ENCODE measurements around the gene TAS2R30.

TAS2R30 gene

GRCh38 chr12:11134305-11134704, at the start of gene TAS2R30:
TSS of gene TAS2R30 (minus strand) at chr12:11134644. CDS start at chr12:11134244, 400 bp downstream.
- DNase-seq, result no peak

DNA sequence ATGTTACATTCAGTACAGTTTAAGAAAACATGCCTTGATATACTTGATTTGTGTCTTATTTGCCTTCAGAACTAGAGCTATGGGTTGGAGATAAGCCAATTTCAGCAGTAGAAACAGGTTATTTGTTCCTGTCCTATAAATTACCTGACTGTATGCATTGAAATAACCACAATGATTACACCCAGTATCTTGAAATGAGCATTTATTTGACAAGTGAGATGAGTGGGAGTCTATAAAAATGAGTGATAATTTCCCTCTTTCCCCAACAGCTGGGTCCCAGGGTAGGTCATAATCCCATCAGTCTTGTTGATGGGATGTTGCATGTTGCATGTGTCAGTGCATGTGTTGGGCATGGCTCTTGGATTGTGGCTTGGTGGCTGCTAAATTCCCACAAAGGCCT, 48.6 kb upstream of the TAS2R30 start:
- no peak for DNase-seq

DNA sequence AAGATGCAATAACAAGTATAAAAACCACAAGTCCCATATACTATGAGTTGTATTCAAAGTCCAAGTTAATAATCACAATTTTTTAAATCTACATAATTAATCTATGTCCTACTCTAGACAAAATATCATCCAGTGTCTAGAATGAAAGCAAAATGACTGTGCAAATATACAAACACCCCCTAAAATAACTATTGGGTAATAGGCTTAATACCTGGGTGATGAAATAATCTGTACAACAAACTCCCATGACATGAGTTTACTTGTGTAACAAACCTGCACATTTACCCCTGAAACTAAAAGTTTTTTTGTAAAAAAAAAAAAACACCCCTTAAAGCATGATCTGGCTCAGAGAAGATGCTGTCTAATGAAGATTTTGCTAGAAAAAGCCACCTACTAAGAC, 48.1 kb upstream of the TAS2R30 start:
- DNase-seq, result no peak

DNA sequence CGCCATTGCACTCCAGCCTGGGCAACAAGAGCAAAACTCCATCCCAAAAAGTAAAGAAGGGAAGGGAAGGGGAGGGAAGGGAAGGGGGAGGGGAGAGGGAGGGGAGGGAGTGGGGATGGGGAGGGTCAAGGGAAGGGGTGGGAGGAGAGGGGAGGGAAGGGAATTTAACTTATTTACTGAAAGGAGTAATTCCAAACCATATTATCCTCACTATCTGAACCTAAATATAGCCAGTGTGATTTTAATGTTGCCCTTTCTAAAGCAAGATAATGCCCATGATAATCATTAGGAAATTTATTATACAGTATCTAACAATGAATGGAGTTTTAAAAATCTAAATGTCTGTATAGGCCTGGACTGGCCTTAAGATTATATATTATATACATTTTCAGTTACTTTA, 43.8 kb upstream of the TAS2R30 start:
- no peak for DNase-seq

DNA sequence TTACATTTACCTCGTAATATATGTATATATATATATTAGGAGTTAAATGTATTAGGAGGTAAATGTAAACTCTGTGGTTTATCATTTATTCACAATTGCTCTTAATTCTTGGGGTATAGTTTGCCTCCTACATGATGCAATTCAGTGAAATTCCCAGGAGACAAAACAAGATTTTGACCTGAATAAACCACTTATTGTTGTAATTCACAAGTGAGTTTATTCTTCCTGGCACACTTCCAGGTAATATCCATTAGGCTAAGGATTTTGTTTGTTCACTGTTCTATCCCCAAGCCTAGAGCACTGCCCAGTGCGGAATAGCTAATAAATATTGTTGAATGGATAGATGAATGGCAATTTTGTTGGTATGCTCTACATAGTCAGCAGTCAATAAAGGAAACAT, 39.6 kb upstream of the TAS2R30 start:
- DNase-seq, result no peak

DNA sequence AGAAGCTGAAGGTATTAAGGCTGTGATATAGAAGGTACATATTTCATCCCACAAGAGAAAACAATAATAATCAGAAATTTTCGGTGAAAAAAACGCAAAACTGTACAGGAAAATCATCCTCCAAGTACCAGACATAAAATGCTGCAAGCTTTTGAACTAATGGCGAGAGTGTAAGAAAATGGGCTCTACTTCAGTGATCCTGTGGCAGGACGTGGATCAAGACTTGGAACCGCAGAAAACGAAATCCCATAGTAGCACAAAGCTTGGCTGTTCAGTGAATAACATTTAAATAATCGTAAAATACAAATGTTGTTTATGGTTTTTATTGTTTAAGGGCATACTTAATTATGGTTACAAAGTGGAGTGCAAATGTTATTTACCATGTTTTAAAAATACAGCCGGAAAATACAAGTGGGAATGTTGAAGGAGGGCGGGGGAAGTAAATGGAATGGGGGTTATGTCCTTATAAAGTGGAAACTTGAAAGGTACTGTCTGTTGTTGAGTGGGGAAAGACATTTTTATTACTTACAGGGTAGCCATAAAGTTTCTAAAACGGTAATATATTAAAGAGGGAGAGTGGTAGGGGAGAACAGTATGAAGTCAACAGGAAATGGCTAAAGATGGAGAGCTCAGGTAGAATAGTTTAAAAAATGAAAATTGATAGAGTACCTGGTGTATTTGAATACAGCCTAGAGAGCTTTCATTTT, 37.7 kb upstream of the TAS2R30 start:
- DNase-seq, result no peak

- peak; percentile 14 to 92 (median 82) for DNase-seq
Observed at GRCh38 chr12:11171145-11171968, 36.9 kb upstream of the TAS2R30 start, which contains the start of gene SMIM10L1. TSS of gene SMIM10L1 (plus strand) at chr12:11171194. CDS start at chr12:11171357, 163 bp downstream.

DNA sequence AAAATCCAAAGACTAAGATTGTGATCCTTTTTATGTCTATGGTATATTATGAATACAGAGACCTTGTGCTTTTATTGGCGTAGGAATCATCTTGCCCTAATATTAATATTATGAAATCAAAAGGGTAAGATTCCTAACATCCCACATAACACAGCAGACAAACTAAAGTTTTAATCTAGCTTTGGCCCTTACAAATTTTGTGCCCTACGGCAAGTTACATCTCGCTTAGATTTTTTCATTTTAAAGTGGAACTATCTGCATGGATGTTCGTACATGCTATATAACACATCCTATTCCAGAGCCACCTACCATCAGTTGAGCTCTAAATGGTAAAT, 36.3 kb upstream of the TAS2R30 start:
- no peak for DNase-seq

DNA sequence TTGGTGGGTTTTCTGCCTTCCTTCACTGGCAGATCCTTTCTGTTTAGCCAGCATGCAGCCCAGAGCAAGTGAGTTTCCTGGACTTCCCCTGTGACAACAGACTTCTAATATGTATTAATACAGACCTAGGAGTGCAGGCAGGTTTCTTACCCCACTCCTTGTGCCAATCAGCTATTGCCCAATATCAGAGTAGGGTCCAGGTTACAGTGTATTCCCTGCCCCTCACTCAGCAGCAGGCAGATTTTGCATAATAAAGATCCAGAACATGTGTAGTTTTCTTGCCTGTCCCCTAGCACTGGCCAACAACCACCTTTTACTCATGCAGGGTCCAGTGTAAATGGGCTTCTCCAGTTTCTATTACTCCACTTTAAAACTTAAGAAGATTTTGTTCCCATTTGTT, 31.9 kb upstream of the TAS2R30 start:
- DNase-seq, result no peak

- DNase-seq, result no peak
Observed at GRCh38 chr12:11164384-11164783, 29.9 kb upstream of the TAS2R30 start.

GRCh38 chr12:11162502-11162901, 28.1 kb upstream of the TAS2R30 start:
- DNase-seq, result no peak

DNA sequence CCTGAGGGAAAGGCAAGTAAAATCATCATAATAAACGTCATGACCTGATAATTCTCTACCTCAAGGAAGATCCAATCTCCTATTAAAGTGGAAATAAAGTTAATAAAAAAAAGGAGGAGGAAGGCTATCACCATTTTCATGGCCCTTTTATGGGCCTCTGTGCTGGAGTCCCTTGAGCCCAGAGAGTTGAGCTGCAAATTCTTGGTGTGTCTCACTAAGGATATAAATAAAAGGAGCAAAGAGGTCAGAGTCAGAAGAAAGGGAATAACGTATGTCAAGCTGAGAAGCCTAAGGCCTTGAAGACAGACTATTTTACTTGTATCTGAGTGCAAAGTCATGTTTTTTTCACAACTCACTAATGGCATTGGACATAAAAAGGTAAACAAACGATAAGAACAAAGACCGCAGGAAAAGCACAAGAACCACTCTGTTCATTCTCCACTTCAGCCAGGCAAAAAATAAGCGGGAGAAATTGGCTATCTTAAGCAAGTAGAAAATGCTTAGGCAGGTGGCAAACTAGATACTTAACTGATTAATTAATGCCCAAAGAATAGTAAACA, 24.5 kb upstream of the TAS2R30 start:
- no peak for DNase-seq

DNA sequence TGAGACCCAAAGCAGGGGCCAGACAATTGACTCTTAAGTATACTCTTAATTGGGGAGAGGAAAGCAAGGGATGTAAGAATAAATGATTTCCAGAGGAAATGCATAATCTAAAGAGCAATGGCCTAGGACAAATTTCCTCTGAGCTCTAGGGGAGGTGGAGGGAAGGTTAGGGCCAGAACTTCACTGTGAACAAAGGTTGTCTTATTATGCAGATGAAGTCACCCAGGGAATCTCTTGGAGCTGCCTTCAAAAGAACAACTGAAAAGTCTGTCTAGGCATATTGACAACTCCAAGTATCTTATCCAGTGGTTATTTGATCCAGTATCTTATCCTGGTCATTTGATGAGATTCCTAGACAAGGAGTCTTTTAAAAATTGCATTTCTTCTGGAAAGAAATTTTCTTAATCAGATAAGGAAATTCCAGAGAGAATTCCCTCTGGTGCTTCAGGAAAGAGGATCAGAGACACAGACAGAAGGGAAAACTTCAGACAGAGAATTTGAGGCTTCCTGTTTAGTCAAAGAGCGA, 20.0 kb upstream of the TAS2R30 start:
- DNase-seq, result no peak

DNA sequence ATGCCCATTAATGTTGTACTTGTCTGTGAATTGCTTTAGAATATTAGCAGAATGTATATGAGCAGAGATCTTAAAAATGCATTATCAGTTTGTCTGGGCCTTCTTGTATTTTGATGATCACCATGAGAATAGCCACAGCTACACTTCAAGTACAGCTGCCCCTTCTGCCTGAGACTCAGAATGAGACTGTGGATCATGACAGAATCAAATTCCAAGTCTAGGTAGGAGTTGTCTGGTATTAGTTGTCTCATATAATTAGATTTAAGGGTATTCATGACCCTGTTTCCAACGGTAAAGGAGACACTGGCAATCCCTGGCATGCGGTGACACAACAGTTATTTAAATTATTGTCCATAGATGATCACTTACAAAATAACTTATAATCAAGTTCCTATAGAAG, 18.3 kb upstream of the TAS2R30 start:
- no peak for DNase-seq

GRCh38 chr12:11150832-11151231, 16.4 kb upstream of the TAS2R30 start:
- DNase-seq, result no peak

- no peak for DNase-seq
Observed at GRCh38 chr12:11147420-11147819, 13.0 kb upstream of the TAS2R30 start.

- no peak for DNase-seq
Observed at GRCh38 chr12:11144297-11144696, 9.9 kb upstream of the TAS2R30 start.

DNA sequence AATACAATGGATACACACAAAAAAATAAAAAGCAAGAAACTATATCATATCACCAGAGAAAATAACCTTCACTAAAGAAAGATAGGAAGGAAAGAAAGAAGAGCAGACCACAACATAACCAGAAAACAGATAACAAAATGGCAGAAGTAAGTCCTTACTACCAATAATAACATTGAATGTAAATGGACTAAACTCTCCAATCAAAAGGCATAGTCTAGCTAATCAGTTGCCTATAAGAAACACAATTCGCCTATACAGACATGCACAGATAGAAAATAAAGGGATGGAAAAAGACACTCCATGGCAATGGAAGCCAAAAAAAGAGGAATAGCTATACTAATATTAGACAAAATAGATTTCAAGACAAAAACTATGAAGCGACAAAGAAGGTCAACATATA, 8.9 kb upstream of the TAS2R30 start:
- no peak for DNase-seq

DNA sequence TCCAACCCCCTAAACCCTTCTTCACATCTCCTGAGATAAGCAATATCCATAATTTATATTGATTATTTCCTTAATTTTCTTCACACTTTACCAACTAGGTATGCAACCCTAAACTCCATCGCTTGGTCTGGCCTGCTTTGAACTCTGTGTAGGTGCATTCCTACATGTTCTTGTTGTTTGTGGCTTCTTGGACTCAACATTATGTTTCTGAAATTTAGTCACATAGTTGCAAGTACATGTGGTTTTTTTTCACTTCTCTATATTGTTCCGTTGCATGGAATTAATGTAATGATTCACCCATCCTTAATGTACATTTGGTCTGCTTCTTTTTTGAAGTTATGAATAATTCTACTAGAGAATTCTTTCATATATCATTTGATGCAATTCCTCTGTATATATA, 1.6 kb upstream of the TAS2R30 start:
- DNase-seq, result no peak

GRCh38 chr12:11133816-11134215, 628 bp downstream of the TAS2R30 start:
- DNase-seq, result no peak

- no peak for DNase-seq
Observed at GRCh38 chr12:11133162-11133561, 1.3 kb downstream of the TAS2R30 start.

GRCh38 chr12:11130999-11131398, 3.4 kb downstream of the TAS2R30 start:
- DNase-seq, result no peak

All from anterior cingulate cortex (tissue), 58 donors.